ENCODE measurements around the gene PLEKHA4.
A peak's percentile ranks its signal among the peaks of the same experiment; 100 is the strongest.

PLEKHA4 gene

GRCh38 chr19:48837687-48838086, 30.7 kb downstream of the PLEKHA4 start:
- Histone ChIP-seq H3K27ac (replicated peaks) (no peak overlapping the region), H3K4me3 (replicated peaks; ENCODE audit: insufficient read depth, low read length) (no peak overlapping the region), H3K27me3 (ENCODE audit: insufficient read depth, poor library complexity, severe bottlenecking) (no peaks in the 10 kb centered on the region)
- TF ChIP-seq GABPA (IDR thresholded peaks at IDR 0.05; ENCODE audit: low read depth) (no peak), SPI1 (IDR thresholded peaks at IDR 0.05; ENCODE audit: borderline replicate concordance, low read depth) (no peak), POLR2AphosphoS5 (IDR thresholded peaks at IDR 0.05; ENCODE audit: low read depth) (no peak), CTCF (IDR thresholded peaks at IDR 0.05; ENCODE audit: insufficient read depth, low read length) (no peak), REST (IDR thresholded peaks at IDR 0.05; ENCODE audit: insufficient replicate concordance, low read depth) (no peak)
- no peak for DNase-seq (ENCODE audit: low read depth in 1 of 2, low spot score in 1 of 2)

- peak in 1 of 2 experiments; percentile 12 for DNase-seq (ENCODE audit: low read depth in 1 of 2, low spot score in 1 of 2)
- Histone ChIP-seq H3K27ac (replicated peaks) (no peak overlapping the region), H3K4me3 (replicated peaks; ENCODE audit: insufficient read depth, low read length) (no peak overlapping the region), H3K27me3 (ENCODE audit: insufficient read depth, poor library complexity, severe bottlenecking) (no peaks in the 10 kb centered on the region)
- TF ChIP-seq CTCF (IDR thresholded peaks at IDR 0.05; ENCODE audit: insufficient read depth, low read length) (no peak), SPI1 (IDR thresholded peaks at IDR 0.05; ENCODE audit: borderline replicate concordance, low read depth) (no peak), REST (IDR thresholded peaks at IDR 0.05; ENCODE audit: insufficient replicate concordance, low read depth) (no peak), POLR2AphosphoS5 (IDR thresholded peaks at IDR 0.05; ENCODE audit: low read depth) (no peak), GABPA (IDR thresholded peaks at IDR 0.05; ENCODE audit: low read depth) (no peak)
Measured at GRCh38 chr19:48837051-48837524, 31.3 kb downstream of the PLEKHA4 start.

- Histone ChIP-seq H3K27me3 (ENCODE audit: insufficient read depth, poor library complexity, severe bottlenecking) (no peaks in the 10 kb centered on the region), H3K4me3 (replicated peaks; ENCODE audit: insufficient read depth, low read length) (no peak within 1 kb of the TSS), H3K27ac (replicated peaks) (no peak within 1 kb of the TSS)
- no peak for DNase-seq (ENCODE audit: low read depth in 1 of 2, low spot score in 1 of 2)
- no peak for TF ChIP-seq SPI1 (IDR thresholded peaks at IDR 0.05; ENCODE audit: borderline replicate concordance, low read depth)
- TF ChIP-seq POLR2AphosphoS5 (IDR thresholded peaks at IDR 0.05; ENCODE audit: low read depth) = no peak
- no peak for TF ChIP-seq REST (IDR thresholded peaks at IDR 0.05; ENCODE audit: insufficient replicate concordance, low read depth)
- TF ChIP-seq GABPA (IDR thresholded peaks at IDR 0.05; ENCODE audit: low read depth) = no peak
- no peak for TF ChIP-seq CTCF (IDR thresholded peaks at IDR 0.05; ENCODE audit: insufficient read depth, low read length)
Measured at GRCh38 chr19:48836089-48837017, 32.1 kb downstream of the PLEKHA4 start, which contains the start of gene HSD17B14. TSS of gene HSD17B14 (minus strand) at chr19:48836491. CDS start at chr19:48836411, 80 bp downstream.

Data from HL-60 (cell line).